GM19328 (cell line): Measurements from ENCODE around the gene CSF1R.

Experiments
- ATAC-seq: cut with Tn5 transposase; IDR thresholded peaks from one replicate; pipeline ENCODE4 v1.9.1; 2021; ENCODE audit warnings: mild to moderate bottlenecking, moderate library complexity; ENCODE audit not compliant: unreplicated experiment

The CSF1R gene

GRCh38 chr5:150073677-150074076, 12.7 kb downstream of the CSF1R start:
- ATAC-seq: no peak

GRCh38 chr5:150073086-150073625, 13.2 kb downstream of the CSF1R start:
- ATAC-seq: no peak

- no peak for ATAC-seq
Observed at GRCh38 chr5:150070821-150071220, 15.5 kb downstream of the CSF1R start.

- no peak for ATAC-seq
Observed at GRCh38 chr5:150069672-150070627, 16.4 kb downstream of the CSF1R start.

- ATAC-seq: no peak
Observed at GRCh38 chr5:150068961-150069645, 17.3 kb downstream of the CSF1R start.

- no peak for ATAC-seq
Observed at GRCh38 chr5:150068472-150068871, 17.9 kb downstream of the CSF1R start.

GRCh38 chr5:150068071-150068470, 18.3 kb downstream of the CSF1R start:
- no peak for ATAC-seq

- ATAC-seq: no peak
Observed at GRCh38 chr5:150067405-150067960, 18.9 kb downstream of the CSF1R start.

GRCh38 chr5:150066901-150067396, 19.4 kb downstream of the CSF1R start:
- no peak for ATAC-seq

- no peak for ATAC-seq
Observed at GRCh38 chr5:150066436-150066835, 19.9 kb downstream of the CSF1R start.

- no peak for ATAC-seq
Observed at GRCh38 chr5:150065886-150066285, 20.5 kb downstream of the CSF1R start.

GRCh38 chr5:150065346-150065745, 21.0 kb downstream of the CSF1R start:
- no peak for ATAC-seq

GRCh38 chr5:150064681-150065220, 21.6 kb downstream of the CSF1R start:
- ATAC-seq: no peak

GRCh38 chr5:150063638-150064037, 22.7 kb downstream of the CSF1R start:
- ATAC-seq: no peak

- ATAC-seq: no peak
Observed at GRCh38 chr5:150062216-150062922, 24.0 kb downstream of the CSF1R start.

GRCh38 chr5:150061538-150061995, 24.8 kb downstream of the CSF1R start:
- ATAC-seq: no peak

GRCh38 chr5:150060471-150060870, 25.9 kb downstream of the CSF1R start:
- no peak for ATAC-seq

GRCh38 chr5:150059623-150060022, 26.7 kb downstream of the CSF1R start:
- ATAC-seq: no peak

- ATAC-seq: no peak
Observed at GRCh38 chr5:150058480-150059126, 27.8 kb downstream of the CSF1R start.

GRCh38 chr5:150057996-150058395, 28.4 kb downstream of the CSF1R start:
- ATAC-seq: no peak
